Endothelial cell of umbilical vein (primary cell): ENCODE results near the gene CDC37. TPM values are rescaled to one million over a fixed set of nuclear protein-coding genes. Genes with fewer than 3 reads are reported as not detected.

Experiments
- BruUV-seq: library from RNA; stranded (reverse); fragments of 400-500 nt; replicated peaks from 2 replicates; lab custom pipeline; 2021; lab: Mats Ljungman, UMichigan
- CTCF ChIA-PET: fragments of 300-600, 350-600 bp; sonication (Branson Sonifier 250); formaldehyde crosslinking; loops from one replicate; lab custom pipeline; 2021; ENCODE audit warnings: antibody characterized with exemption, inconsistent platforms; lab: Charles Lee
- POLR2A ChIA-PET: fragments of 300-600, 350-600 bp; sonication (Branson Sonifier 250); formaldehyde crosslinking; loops from one replicate; lab custom pipeline; 2021; ENCODE audit warnings: antibody characterized with exemption, inconsistent platforms; lab: Charles Lee
- DNase-seq: peaks from one replicate; pipeline ENCODE4 v3.0.0-alpha.2; 2011; ENCODE audit warnings: low read depth, low spot score
- FAIRE-seq: peaks from 2 replicates; lab custom pipeline; 2011; peaks lifted over from hg19 to GRCh38; lab: Jason Lieb, UNC
- H2AFZ ChIP-seq: 2 replicates; pipeline ENCODE4 v1.6.0; 2012; ENCODE audit warnings: low read depth, low read length, control low read depth, inconsistent platforms
- H3K27ac ChIP-seq: 2 replicates; pipeline ENCODE4 v1.5.1; 2011; ENCODE audit warnings: low read depth, mild to moderate bottlenecking, control low read depth, low read length, moderate library complexity; ENCODE audit not compliant: insufficient read depth
- H3K27me3 ChIP-seq, 2 experiments: 2 replicates each; pipeline versions ENCODE4 v1.6.0 to v1.6.1; 2011; ENCODE audit warnings: low read length in 2 of 2, mixed read lengths in 1 of 2; ENCODE audit not compliant: control insufficient read depth in 2 of 2, insufficient read depth in 2 of 2
- H3K36me3 ChIP-seq, 2 experiments: 2 replicates in 1 of 2; 3 replicates in 1 of 2; pipeline ENCODE4 v1.5.1; 2011; ENCODE audit warnings: low read length in 2 of 2, mild to moderate bottlenecking in 1 of 2, moderate library complexity in 1 of 2; ENCODE audit not compliant: control insufficient read depth in 2 of 2, insufficient read depth in 2 of 2; ENCODE audit errors: extremely low read depth in 1 of 2
- H3K4me1 ChIP-seq: 3 replicates; pipeline ENCODE4 v1.5.1; 2011; ENCODE audit warnings: mild to moderate bottlenecking, low read length; ENCODE audit not compliant: control insufficient read depth, insufficient read depth; ENCODE audit errors: extremely low read depth
- H3K4me2 ChIP-seq: 2 replicates; pipeline ENCODE4 v1.6.1; 2011; ENCODE audit warnings: low read length, control low read depth, mixed read lengths; ENCODE audit not compliant: insufficient read depth
- H3K4me3 ChIP-seq, 3 experiments: fragments of 200-600 bp in 1 of 3; sonication (generic), shearing (Covaris generic) in 1 of 3; replicated peaks in 1 of 3; 2 replicates each; pipeline ENCODE4 v1.5.1; 2011 to 2016; ENCODE audit warnings: control low read depth in 3 of 3, low read length in 3 of 3, mild to moderate bottlenecking in 2 of 3, inconsistent platforms in 1 of 3, low read depth in 1 of 3, moderate library complexity in 1 of 3; ENCODE audit not compliant: insufficient read depth in 1 of 3
- H3K79me2 ChIP-seq: 2 replicates; pipeline ENCODE4 v1.6.0; 2012; ENCODE audit warnings: low read length, inconsistent platforms; ENCODE audit not compliant: control insufficient read depth, insufficient read depth
- H3K9ac ChIP-seq: replicated peaks from 2 replicates; pipeline ENCODE3; 2011; ENCODE audit warnings: low read length, control low read depth; ENCODE audit not compliant: insufficient read depth; ENCODE audit errors: extremely low read depth
- H3K9me1 ChIP-seq: replicated peaks from 3 replicates; pipeline ENCODE4 v1.6.0; 2011; ENCODE audit warnings: mild to moderate bottlenecking, low read length; ENCODE audit not compliant: control insufficient read depth, insufficient read depth; ENCODE audit errors: extremely low read depth
- H3K9me3 ChIP-seq: replicated peaks from 2 replicates; pipeline ENCODE4 v1.5.1; 2012; ENCODE audit warnings: low read length, inconsistent platforms; ENCODE audit not compliant: control insufficient read depth, insufficient read depth
- H4K20me1 ChIP-seq: replicated peaks from 2 replicates; pipeline ENCODE3; 2011; ENCODE audit warnings: mild to moderate bottlenecking, low read length; ENCODE audit not compliant: control insufficient read depth, insufficient read depth; ENCODE audit errors: extremely low read depth
- EZH2 ChIP-seq: IDR thresholded peaks from 2 replicates; pipeline ENCODE4 v1.6.1; 2012; ENCODE audit warnings: borderline replicate concordance, low read depth, mild to moderate bottlenecking, moderate library complexity, low read length, inconsistent platforms; ENCODE audit not compliant: severe bottlenecking
- GATA2 ChIP-seq: IDR thresholded peaks from 2 replicates; pipeline ENCODE4 v1.7.0; 2011; ENCODE audit warnings: low read depth, mild to moderate bottlenecking, moderate library complexity, mixed read lengths, low read length; ENCODE audit not compliant: insufficient read length, insufficient read depth
- dilution Hi-C: fragments of 300-500 bp; cut with MboI; formaldehyde crosslinking; loops from one replicate; pipeline ENCODE4 v1.15.0; 2019; ENCODE audit warnings: low sequenced_read_pairs; ENCODE audit not compliant: extremely low pct_ligation_motif_present
- intact Hi-C: fragments of 100-400 bp; cut with micrococcal nuclease; formaldehyde crosslinking; loops from one replicate; pipeline ENCODE4 v1.10.0; 2022
- polyA plus RNA-seq, 4 experiments: library from polyadenylated mRNA; depleted of rRNA in 3 of 4; stranded (reverse) in 3 of 4; unstranded in 1 of 4; fragments of >200 nt; gene quantifications; 2 replicates each; pipeline versions ENCODE4 v1.2.1 to v1.2.3, GENCODE V29; 2011 to 2012; ENCODE audit warnings: missing spikeins in 1 of 4
- total RNA-seq: library from RNA; stranded (reverse); gene quantifications from 2 replicates; pipeline ENCODE4 v1.2.3, GENCODE V29; 2021
- TF ChIP-seq, protein P1 (sequence below), 2 donors: IDR thresholded peaks; 1 replicate in 1 of 2; 2 replicates in 1 of 2; pipeline ENCODE4 v1.5.1; 2011; ENCODE audit warnings: low read length in 2 of 2, mild to moderate bottlenecking in 2 of 2, moderate library complexity in 2 of 2, control low read depth in 1 of 2, inconsistent platforms in 1 of 2, low read depth in 1 of 2; ENCODE audit not compliant: insufficient read depth in 1 of 2; ENCODE audit errors: extremely low read depth in 1 of 2

CDC37 gene
- total and polyA plus RNA-seq, 2 donors (not counting 3 experiments of a cell fraction or from before 2014, with no cell fraction given) = 300 to 372 TPM

DNA sequence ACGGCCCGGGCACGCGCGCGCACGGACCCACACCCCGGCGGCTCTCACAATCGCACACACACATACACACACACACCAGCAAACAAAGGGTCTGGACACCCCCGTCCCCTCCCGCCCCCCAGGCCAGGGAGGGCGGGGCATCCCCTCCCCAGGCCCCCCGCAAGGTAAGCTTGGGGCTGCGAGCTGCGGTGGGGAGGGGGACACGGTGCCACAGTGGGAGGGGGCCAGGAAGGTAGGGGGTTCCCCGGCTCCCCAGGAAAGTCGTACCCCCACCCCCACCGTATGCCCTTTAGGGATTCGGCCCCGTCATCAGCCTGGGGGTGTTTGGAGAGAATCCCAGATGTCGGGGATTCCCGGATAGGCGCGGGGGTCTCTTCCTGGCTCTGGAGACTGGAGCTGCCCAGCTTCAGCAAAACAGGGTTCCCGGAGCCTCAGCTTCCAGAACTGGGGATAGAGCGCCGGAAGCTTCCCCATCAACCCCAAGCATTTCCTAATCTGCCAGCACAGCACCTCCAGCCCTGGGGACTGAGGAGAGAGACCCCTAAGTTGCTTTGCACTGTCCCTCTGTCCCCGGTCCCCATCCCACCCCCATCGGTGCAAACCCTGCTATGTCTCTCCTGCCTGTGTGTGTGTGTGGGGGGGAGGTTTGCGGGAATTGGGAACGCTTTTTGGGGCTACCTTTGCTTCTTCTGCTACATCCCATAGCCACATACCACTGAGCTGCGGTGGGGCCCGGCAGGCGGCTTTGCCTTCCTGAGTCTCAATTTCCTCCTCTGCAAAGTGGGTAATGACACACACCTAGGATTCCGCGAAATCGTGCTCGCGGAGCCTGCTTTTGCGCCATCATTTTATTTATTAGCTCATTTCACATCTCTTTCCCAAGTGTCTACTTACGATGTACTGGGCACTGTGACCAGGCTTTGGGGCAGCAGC is 1.8 kb upstream of the CDC37 start:
- H3K9me3 ChIP-seq = no peaks in the 10 kb centered on the region
- dilution Hi-C loops = no loop called here
- peaks cover 32% of the 10 kb centered on the region for H3K79me2 ChIP-seq
- intact Hi-C loops = loop anchor here (1.0 to 5.0 kb wide), 4 partner anchors 19 to 292 kb away; no protein-coding TSS in a partner anchor
- H3K27me3 ChIP-seq = peaks cover 14 to 26% of the 10 kb centered on the region in 2 experiments
- TF ChIP-seq, protein P1, sequence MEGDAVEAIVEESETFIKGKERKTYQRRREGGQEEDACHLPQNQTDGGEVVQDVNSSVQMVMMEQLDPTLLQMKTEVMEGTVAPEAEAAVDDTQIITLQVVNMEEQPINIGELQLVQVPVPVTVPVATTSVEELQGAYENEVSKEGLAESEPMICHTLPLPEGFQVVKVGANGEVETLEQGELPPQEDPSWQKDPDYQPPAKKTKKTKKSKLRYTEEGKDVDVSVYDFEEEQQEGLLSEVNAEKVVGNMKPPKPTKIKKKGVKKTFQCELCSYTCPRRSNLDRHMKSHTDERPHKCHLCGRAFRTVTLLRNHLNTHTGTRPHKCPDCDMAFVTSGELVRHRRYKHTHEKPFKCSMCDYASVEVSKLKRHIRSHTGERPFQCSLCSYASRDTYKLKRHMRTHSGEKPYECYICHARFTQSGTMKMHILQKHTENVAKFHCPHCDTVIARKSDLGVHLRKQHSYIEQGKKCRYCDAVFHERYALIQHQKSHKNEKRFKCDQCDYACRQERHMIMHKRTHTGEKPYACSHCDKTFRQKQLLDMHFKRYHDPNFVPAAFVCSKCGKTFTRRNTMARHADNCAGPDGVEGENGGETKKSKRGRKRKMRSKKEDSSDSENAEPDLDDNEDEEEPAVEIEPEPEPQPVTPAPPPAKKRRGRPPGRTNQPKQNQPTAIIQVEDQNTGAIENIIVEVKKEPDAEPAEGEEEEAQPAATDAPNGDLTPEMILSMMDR (IDR thresholded peaks at IDR 0.05; ENCODE audit: extremely low read depth in 1 of 2, insufficient read depth in 1 of 2, low read depth in 1 of 2, low read length in 2 of 2) = no peak
- TF ChIP-seq EZH2 (peak; percentile 65), GATA2 (no peak)
- H3K9me1 ChIP-seq = no peaks in the 10 kb centered on the region
- no peak for DNase-seq
- ChIA-PET CTCF (interaction anchor here (0.6 to 8.3 kb wide), 15 partner anchors 10 to 295 kb away, joined by 3 to 108 read pairs (median 5); no protein-coding TSS in a partner anchor), POLR2A (interaction anchor here (1.3 kb wide), 1 partner anchor 10 kb away, joined by 3 read pairs; no protein-coding TSS in a partner anchor)
- H3K36me3 ChIP-seq = peaks cover 0 to under 1% of the 10 kb centered on the region in 2 experiments
- H3K27ac ChIP-seq = no peak overlapping the region
- H3K4me3 ChIP-seq = peak overlapping the region in 1 of 3 experiments; percentile 95
- BruUV-seq = no TSS peak
- no peak overlapping the region for H3K9ac ChIP-seq
- H3K4me2 ChIP-seq = peak overlapping the region; percentile 86
- FAIRE-seq = no peak
- peak overlapping the region; percentile 24 for H2AFZ ChIP-seq
- H4K20me1 ChIP-seq = no peaks in the 10 kb centered on the region
- H3K4me1 ChIP-seq = peaks cover 15% of the 10 kb centered on the region
